ENCODE measurements around the gene UBXN1. TPM values are rescaled to one million over a fixed set of nuclear protein-coding genes. Genes with fewer than 3 reads are reported as not detected.
A peak's percentile ranks its signal among the peaks of the same experiment; 100 is the strongest.

Gene UBXN1
- total RNA-seq, 2 donors from 2014 or later, result 88.6 to 159 TPM

GRCh38 chr11:62665075-62665598, 13.7 kb downstream of the UBXN1 start, which contains the start of the genes C11orf98 and CSKMT:
TSS of gene C11orf98 (minus strand) at chr11:62665210. CDS start at chr11:62665169, 41 bp downstream.
TSS of gene CSKMT (plus strand) at chr11:62665312. CDS start at chr11:62665880, 568 bp downstream.
- Histone ChIP-seq H3K36me3 (peaks cover 9% of the 10 kb centered on the region), H3K4me1 (ENCODE audit: control insufficient read depth in 1 of 2, low read depth in 2 of 2) (peaks cover 21 to 36% of the 10 kb centered on the region in 2 donors), H3K27me3 (replicated peaks; ENCODE audit: insufficient read depth) (no peaks in the 10 kb centered on the region), H3K9me3 (no peaks in the 10 kb centered on the region), H3K27ac (peak within 1 kb of the TSS; percentile 86 to 90), H3K4me3 (peak within 1 kb of the TSS; percentile 72)
- peak; percentile 77 for DNase-seq (ENCODE audit: low spot score)
- peak; percentile 81 for ATAC-seq (ENCODE audit: insufficient number of reproducible peaks, low FRiP score, low read depth)
- no peak for TF ChIP-seq CTCF (IDR thresholded peaks at IDR 0.05)

- Histone ChIP-seq H3K36me3 (peaks cover 9% of the 10 kb centered on the region), H3K27me3 (replicated peaks; ENCODE audit: insufficient read depth) (no peaks in the 10 kb centered on the region), H3K9me3 (no peaks in the 10 kb centered on the region), H3K4me3 (peak overlapping the region; percentile 72), H3K4me1 (ENCODE audit: control insufficient read depth in 1 of 2, low read depth in 2 of 2) (peaks cover 21 to 33% of the 10 kb centered on the region in 2 donors), H3K27ac (peak overlapping the region; percentile 86 to 90)
- ATAC-seq (ENCODE audit: insufficient number of reproducible peaks, low FRiP score, low read depth) (peak; percentile 5), DNase-seq (ENCODE audit: low spot score) (no peak)
- no peak for TF ChIP-seq CTCF (IDR thresholded peaks at IDR 0.05)
Observed at GRCh38 chr11:62664405-62665074, 14.3 kb downstream of the UBXN1 start.

GRCh38 chr11:62656796-62657429, 22.0 kb downstream of the UBXN1 start:
- no peaks in the 10 kb centered on the region for H3K36me3 ChIP-seq
- no peak overlapping the region for H3K4me3 ChIP-seq
- ATAC-seq (ENCODE audit: insufficient number of reproducible peaks, low FRiP score, low read depth) (no peak), DNase-seq (ENCODE audit: low spot score) (no peak)
- TF ChIP-seq CTCF (IDR thresholded peaks at IDR 0.05), result no peak
- H3K27ac ChIP-seq, result no peak overlapping the region
- no peaks in the 10 kb centered on the region for H3K9me3 ChIP-seq
- no peaks in the 10 kb centered on the region for H3K27me3 ChIP-seq (replicated peaks; ENCODE audit: insufficient read depth)
- peaks cover 5 to 8% of the 10 kb centered on the region in 2 donors for H3K4me1 ChIP-seq (ENCODE audit: control insufficient read depth in 1 of 2, low read depth in 2 of 2)

GRCh38 chr11:62654297-62654696, 24.6 kb downstream of the UBXN1 start:
- no peak overlapping the region for H3K27ac ChIP-seq
- ATAC-seq (ENCODE audit: insufficient number of reproducible peaks, low FRiP score, low read depth) (no peak), DNase-seq (ENCODE audit: low spot score) (no peak)
- no peaks in the 10 kb centered on the region for H3K27me3 ChIP-seq (replicated peaks; ENCODE audit: insufficient read depth)
- H3K9me3 ChIP-seq, result no peaks in the 10 kb centered on the region
- TF ChIP-seq CTCF (IDR thresholded peaks at IDR 0.05), result no peak
- peaks cover 10 to 14% of the 10 kb centered on the region in 2 donors for H3K4me1 ChIP-seq (ENCODE audit: control insufficient read depth in 1 of 2, low read depth in 2 of 2)
- peaks cover 5% of the 10 kb centered on the region for H3K36me3 ChIP-seq
- H3K4me3 ChIP-seq, result no peak overlapping the region
